ENCODE results near the gene AATF.
A peak's percentile ranks its signal among the peaks of the same experiment; 100 is the strongest.

The AATF gene

DNA sequence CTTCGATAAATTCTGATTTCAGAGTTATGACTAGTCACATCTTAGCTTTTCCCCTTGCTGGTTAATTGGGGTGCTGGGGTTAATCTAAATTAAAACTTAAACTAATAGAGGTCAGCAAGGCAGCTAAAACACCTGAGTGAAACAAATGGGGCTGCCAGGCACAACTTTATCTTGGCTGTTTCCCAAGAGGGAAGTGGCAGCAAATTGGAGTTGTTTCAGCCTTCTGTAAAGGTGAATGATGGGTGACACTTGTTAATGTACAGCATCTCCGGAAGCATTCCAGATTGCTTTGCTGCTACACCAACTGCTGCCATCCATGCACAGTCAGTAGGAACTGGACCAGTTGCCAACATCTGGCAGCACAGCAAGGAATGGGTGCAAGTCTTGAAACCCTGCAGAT, 43.9 kb downstream of the AATF start:
- peak; percentile 74 for DNase-seq

DNA sequence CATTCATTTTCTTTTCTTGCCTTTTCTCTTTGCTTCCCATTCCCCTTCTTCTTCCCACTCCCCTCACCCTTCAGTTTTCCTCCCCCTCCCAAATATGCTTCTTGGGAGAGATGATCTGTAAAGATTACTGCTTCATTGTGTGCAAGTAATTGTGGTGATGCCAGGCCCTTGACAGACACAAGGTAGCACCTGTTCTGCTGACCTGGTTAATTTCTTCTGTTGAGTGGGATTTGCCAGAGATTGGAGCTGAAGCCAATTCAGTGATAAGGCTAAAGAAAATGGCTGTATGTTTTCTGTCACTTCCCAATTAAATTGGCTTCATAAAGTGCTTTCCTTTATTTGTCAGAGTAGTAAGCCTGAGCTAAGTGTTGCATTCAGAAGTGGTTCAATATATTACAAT, 44.5 kb downstream of the AATF start:
- DNase-seq: no peak

DNA sequence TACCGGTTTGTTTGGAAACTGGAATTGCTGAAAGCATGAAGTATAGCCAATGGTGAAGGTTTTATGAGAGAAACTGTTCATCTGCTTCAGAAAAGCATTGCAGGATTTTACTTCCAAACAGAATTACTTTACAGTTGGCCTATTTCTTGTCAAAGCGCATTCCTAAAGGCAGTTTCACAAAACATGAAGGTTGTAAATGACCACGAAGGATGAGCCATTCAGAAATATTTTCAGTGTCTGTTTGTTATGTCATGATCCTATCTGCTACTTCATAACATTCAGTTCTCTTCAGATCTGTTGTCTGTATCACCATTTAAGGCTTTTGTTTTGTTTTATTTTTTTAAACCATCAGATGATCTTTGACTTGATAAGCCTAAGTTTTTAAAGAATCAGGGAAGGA, 45.7 kb downstream of the AATF start:
- no peak for DNase-seq

DNA sequence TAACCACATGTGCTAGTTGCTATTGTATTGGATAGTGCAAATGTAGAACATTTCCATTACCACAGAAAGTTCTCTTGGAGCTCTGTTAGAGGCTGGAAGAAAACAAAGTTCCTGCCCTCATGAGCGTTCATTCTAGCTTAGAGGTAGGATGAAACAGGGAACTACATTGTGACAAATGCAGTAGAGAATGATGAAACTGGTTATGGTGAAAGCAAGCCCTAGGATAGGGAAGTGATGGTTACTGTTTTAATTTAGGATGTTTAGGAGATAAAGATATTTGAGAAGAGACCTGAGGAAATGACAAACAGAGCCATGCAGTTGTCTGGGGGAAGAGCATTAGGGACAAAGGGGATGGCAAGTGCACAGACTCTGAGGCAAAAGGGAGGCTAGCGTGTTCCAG, 50.7 kb downstream of the AATF start:
- DNase-seq: no peak

DNA sequence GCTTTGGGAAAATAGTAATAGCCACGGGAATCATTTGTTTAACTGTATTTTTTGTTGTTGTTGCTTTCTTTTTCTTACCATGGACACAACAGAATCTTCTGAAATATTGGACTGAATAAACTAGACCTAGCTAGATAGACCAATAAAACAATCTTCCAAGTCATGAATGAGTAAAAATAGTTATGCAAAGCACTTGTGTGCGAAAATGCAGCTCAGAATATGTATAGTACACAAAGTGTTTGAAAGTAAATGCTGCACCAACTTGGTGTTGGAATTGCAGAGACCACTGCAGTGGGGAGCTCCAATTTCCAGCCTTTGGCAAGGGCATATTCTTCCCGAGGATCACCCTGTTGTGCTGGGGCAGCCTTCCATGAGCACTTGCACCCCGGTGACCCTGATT, 68.0 kb downstream of the AATF start:
- DNase-seq: peak; percentile 24

DNA sequence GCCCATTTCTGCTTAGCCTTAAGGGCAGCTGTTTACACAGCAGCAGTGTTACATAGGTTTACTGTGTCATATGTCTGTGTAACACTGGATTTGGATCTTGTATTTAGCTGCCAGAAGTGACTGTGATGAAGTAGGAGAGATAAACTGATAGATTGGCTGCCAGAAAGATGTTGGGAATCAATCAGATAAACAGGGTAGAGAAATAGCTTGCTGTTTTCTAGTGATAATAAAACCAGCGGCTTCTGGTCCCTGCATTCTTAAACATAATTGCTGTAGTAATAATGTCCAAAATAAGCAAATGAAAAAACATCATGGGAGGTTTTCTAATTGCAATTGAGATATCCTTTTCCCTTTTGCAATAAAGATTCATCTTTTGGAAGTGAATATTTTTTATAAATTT, 68.7 kb downstream of the AATF start:
- peak; percentile 25 for DNase-seq

DNA sequence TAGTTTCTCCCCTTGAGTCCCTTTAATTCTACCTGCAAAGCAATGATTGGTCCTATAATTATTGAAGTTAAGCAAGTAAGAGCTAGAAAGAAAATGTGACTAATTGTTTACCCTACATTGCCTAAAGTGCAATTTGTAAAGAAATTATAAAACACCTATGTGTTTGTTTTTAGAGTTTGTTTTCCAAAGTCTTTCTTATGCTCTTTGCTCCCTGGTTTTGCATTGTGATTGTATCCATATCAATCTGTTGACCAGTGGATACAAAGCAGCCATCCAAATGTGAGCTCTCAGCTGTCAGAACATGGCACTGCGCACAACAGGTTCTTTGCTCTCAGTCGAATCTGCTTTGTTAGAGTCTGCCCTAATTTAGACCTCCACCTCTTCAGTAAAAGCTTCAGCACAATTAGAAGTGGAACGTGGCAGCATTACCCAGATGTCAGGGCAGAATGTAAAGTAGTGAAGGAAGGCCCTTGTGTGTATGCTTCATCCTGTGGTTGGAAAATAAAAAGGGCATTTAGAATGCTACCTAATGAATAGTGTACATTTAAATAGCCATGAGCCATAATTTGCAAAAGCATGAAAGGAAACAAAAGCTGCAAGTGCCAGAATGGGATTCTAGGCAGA, 70.5 kb downstream of the AATF start:
- DNase-seq: peak; percentile 77

DNA sequence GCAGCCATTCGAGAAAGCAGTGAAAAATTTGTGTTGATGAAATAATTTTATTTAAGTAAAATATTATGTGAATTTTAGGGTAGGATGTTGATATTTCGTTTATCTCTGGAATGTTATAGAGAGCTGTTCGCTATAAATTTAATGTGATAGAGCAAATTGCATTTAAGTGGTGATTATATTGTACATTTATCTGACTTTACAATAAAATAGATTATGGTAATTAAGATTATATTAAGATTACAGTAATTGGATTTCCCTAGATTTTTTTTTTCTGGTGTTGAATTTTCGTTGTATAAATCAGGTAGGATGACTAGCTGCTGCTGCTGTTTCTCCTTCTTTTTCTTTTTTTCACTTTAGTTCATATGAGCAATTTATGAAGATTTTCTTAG, 71.0 kb downstream of the AATF start:
- no peak for DNase-seq

DNA sequence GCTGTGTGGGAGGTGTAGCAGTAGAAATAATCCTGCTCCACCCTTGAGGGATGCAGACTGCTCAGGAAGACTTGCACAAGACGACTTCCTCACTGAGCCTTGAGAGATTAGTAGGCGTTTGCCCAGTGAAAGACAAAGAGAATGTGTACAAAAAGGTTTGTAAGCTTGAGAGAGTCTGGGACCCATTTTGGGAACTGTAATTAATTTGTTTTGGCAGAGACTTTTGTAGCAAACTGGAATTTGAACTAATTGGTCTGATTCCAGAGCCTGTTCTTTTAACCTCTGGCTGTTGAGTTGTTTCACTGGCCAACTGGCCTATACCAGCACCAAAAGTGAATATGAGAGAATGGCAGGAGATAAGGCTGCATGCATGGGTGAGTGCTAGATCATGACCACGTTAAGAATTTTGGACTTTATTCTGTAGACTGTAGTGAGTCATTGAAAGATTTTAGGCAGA, 75.5 kb downstream of the AATF start:
- no peak for DNase-seq

DNA sequence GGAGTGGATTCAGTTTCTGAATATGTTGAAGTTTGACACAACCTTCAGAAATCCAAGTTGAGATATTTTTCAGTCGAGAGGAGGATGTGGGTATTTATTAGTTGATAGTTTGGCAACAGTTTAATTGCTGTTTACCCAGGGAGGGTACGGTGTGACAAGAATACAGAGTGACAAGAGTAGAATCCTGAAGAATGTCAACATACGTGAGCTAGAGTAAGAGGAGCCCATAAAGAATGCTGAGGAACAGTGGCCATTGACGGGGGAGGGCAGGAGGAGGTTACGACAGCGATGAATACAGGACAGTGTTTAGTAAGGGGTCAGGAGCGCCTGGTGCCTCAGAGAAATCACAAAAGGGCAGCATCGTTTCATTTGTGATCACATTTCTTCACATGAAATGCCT, 76.5 kb downstream of the AATF start:
- DNase-seq: no peak

DNA sequence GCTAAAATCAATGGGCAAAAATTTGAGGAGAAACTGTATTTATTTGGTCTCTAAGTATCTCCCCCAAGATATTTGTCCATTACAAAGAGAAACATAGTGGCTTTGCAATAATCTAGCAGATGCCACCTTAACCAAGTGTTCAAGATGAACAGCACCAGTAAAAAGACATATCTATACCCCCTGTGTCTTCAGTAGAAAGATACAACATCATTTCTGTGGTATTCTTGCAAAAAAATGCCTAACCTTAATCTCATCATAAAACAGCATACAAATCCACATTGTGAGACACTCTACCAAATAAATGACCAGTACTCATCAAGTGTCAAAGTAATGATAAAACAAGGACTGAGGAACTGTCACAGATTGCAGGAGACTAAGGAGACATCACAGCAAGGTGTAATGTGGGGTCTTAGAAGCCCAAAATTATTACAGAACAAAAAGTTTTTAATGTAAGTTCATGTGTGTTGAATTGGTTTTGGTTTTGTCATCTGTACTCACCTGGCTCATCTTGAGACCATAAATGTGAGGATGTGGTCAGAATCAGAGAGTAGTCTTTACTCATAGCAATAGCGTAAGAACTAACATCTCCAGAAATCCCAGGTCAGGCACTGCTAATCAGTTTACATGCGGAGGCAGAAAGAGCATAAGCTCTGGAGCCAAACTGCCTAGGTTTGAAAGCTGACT, 77.2 kb downstream of the AATF start:
- no peak for DNase-seq

DNA sequence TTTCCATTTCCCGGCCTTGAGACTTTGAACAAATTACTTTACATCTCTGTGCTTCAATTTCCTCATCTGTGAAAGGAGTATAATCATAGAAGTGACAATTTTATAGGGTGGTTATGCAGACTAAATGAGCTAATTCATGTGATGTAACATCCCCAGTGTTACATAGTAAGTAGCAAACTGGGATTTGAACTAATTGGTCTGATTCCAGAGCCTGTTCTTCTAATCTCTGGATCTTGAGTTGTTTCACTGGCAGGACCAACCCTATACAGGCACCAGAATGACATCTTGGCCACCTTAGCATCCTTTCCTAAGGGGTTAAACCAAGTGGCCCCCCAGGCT, 77.7 kb downstream of the AATF start:
- DNase-seq: no peak

DNA sequence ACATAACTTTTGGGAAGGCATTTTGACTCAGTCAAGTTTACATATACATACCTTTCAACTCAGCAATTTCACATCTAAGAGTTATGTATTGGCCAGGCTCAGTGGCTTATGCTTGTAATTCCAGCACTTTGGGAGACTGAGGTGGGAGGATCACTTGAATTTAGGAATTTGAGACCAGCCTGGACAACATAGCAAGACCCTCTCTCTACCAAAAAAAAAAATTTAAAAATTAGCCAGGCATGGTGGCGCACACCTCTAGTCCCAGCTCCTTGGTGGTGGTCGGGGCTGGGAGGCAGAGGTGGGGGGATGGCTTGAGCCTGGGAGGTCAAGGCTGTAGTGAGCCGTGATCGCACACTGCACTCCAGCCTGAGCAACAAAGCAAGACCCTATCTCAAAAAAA, 79.3 kb downstream of the AATF start:
- DNase-seq: no peak

DNA sequence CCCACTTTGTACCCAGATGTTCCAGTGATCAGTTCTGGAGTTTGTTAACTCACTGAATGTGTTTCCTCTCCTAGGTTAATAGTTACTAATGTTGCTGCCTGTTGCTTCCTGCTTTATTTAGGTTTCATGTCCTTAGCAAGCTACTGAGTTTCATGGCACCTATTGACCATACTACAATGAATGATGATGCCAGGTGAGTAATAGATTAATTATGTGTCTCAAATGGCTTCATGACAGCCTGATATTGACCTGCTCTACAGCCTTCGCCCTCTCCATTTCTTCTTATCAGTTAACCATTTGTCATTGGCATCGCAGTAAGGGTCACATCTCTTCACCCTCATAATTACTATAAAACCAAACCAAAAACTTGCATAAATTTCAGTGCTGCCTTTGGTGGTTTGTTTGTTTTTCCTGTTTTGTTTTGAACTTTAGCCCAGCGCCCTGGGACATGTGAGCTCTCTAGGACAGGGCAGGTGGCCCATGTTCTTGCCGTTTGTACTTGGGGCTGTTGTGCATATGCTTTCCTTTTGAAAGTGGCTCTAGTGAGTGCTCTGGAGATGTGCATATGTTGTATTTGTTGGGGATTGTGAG, 82.8 kb downstream of the AATF start:
- no peak for DNase-seq

DNA sequence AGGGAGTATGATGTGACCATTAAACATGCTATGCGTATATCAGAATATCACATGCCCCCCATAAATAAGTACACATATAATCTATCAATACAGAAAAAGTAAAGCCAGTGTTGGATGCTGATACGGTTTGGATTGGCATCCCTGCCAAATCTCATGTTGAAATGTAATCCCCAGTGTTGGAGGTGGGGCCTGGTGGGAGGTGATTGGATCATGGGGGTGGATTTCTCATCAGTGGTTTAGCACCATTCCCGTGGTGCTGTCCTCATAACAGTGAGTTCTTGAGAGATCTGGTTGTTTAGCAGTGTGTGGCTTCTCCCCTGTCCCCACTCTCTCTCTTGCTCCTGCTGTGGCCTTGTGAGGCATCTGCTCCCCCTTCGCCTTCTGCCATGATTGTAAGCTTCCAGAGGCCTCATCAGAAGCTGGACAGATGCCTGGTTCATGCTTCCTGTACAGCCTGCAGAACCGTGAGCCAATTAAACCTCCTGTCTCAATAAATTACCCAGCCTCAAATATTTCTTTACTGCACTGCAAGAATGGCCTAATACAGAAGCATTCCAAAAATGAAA, 88.9 kb downstream of the AATF start:
- DNase-seq: no peak

DNA sequence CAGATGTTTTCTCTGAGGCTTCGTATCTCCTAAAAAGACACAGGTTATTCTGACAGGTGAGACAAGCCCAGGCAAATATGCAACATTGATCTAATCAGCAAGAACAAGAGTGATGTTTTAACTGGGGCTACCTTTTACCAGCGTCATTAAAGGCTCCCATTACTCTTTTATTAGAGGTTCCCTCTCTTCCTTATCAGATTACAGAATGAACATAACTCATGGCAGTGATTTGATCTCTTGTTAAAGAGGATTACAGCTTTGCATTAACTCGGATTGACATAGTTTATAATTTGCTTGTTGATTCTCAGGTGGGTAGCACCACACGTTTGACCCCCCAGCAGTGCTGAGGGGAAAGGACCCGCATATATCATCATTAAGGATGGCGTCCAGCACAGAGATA, 90.5 kb downstream of the AATF start:
- DNase-seq: peak; percentile 90

DNA sequence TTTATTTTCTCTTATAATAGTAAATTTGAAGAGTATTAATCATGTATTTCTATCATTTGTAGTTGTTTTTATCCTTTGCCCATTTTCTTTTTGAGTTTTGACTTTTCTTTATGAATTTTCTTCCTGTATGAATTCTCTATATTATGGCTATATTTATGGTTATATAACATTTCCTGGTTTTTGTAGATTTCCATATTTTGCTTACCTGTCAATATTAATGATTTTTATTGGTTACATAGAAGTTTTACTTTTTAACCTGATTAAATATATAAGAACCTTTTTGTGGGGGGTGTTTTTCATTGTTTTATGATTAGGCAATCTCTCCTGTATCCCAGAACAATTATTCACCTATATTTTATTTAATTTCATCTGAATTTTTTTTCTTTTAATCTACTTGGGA, 93.2 kb downstream of the AATF start:
- no peak for DNase-seq

DNA sequence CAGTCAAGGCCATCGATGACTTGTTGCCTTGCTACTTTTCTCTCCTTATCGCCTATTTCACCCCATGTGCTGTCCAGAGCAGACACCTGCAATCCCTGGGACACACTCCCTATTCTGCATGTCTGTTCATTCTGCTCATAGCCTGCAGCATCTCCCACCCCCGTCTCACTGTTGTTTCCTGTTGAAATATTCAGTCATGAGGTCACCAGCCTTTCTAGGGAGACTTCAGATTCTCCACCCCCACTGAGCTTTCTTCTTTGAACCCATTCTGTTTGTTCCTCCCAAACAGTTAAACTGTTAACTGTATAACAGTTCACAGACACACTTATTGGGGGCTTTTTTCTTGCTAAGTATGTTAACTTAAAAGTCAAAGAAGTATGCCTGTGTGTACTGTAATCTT, 94.4 kb downstream of the AATF start:
- DNase-seq: peak; percentile 63

DNA sequence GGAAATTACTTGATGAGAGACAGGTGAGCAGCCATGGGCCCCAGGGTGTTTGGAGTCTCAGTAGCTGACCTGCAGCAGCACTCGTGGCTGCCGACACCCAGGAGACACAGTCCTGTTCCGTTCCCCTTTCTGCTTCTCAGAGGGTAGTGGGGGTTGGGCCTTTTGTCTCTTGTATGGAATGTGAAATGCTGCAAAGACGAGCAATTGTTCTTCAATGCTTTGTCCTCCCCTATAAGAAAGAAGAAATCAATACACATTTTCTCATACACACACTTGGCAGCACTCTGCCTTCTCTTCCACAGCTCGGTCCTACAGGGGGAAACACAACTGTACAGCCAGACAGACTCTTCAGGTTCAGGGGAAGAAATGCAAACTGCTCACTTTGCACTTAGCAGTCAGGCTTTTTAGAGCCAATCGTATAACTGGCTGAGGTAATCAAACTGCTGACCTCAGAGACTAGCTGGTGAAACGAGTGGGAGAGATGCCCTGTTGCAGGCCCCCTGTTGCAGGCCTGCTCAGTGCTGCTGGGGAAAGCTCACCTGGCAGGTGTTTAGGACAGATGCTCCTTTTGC, 96.7 kb downstream of the AATF start:
- DNase-seq: peak; percentile 56

DNA sequence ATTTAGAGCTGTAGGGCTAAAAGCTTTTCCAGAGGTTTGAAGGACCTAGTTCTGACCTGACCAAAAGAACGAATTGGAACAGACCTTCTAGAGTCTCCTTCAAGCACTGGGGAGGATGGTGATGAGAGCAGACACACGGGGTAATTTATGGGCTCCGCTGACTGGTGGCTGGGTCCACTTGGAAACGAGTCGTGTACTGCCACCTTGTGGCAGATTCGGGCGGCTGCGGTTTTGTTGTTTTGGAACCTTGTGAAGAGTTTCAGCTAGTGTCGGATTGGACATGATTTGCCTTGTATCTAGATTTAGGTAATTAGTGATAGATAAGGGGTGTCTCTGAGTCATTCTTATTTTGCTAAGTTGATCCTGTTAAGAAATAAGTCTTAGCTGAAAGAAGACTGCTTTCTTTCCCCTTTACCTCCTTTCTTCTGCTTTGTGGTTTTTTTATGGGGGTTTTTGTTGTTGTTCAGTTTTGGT, 98.9 kb downstream of the AATF start:
- DNase-seq: peak; percentile 89

DNA sequence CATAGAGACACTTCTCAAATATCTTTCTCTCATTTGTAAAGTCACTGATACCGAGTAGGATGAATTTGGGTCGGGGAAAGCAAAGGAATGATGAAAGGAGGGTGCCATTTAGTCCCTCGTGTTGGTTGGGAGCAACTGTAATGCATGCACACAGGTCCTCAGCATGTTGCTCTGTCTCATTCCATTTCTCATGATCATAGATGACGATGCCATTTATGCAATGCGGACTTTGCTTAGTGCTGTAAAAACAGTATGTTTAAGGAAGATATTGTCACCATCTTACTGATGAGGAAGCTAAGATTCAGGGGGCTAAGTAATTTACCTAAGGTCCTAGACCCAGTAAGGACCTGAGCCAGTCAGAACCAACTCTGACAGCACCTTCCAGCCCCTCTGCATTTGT, 100.1 kb downstream of the AATF start:
- no peak for DNase-seq

DNA sequence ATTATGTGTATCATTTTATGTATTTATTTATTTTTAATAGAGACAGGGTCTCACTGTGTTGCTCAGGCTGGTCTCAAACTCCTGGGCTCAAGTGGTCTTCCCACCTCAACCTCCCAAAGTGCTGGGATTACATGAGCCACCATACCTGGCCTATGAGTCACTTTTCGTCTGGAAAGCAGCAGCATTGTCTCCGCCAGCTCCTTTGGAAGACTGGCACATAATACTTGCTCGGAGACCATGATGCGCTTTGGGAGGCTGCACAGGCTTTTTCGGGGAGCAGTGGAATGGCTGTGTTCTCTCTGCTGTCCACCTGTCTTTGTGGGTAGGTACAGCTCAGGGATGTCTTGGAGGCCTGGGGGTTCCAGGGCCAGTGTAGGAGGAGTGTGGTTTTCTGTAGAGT, 102.2 kb downstream of the AATF start:
- no peak for DNase-seq

DNA sequence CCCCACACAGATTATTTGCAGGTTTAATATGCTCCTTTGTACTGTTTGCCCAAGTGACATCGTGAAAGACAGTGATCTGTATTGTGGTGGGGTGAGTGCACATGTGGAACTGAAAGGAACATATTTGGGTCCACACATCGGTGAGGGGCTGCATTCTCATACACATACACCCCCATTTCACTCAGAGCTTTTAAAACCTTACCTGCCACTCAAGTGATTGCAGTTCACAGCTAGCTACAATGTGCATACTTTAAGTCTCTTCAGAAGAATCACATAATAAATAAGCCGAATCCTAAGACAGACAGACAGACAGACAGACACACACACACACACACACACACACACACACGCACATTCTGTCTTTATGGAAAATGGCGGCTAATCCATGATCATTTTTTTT, 102.6 kb downstream of the AATF start:
- no peak for DNase-seq

DNA sequence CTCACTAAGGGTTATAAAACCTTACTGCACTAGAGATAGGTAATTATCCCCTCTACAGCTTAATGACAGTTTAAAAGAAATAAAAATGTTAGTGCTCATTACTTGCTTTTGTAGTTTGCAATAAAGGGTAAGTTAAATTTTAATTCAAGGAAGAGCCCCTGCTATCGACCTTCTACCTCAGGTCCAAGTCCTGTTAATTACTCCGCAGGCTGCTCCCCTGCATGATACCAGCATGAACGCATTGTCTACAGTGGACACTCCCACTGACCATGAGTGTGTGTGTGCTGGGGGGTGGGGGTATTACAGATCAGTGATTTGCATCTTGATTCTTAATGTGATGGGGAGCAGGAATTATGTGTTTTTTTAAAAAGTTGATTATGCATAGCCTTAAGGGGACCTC, 103.1 kb downstream of the AATF start:
- no peak for DNase-seq
